Measurements from ENCODE around the gene STRIP1. TPM values are rescaled to one million over a fixed set of nuclear protein-coding genes. Genes with fewer than 3 reads are reported as not detected.

The STRIP1 gene
- polyA plus RNA-seq, 1 donor = 30.6 TPM

GRCh38 chr1:110053552-110054428 is 19.4 kb downstream of the STRIP1 start:
- DNase-seq = peak; percentile 62

- DNase-seq = no peak
Measured at GRCh38 chr1:110055493-110056284, 21.3 kb downstream of the STRIP1 start.

- DNase-seq = no peak
Measured at GRCh38 chr1:110056285-110056683, 21.9 kb downstream of the STRIP1 start.

- no peak for DNase-seq
Measured at GRCh38 chr1:110056776-110057175, 22.4 kb downstream of the STRIP1 start.

- no peak for DNase-seq
Measured at GRCh38 chr1:110057963-110058518, 23.6 kb downstream of the STRIP1 start.

GRCh38 chr1:110058591-110058990 is 24.2 kb downstream of the STRIP1 start:
- no peak for DNase-seq

- no peak for DNase-seq
Measured at GRCh38 chr1:110059133-110059863, 24.9 kb downstream of the STRIP1 start.

GRCh38 chr1:110060034-110060661 is 25.7 kb downstream of the STRIP1 start:
- DNase-seq = no peak

GRCh38 chr1:110060662-110061060 is 26.2 kb downstream of the STRIP1 start:
- no peak for DNase-seq

GRCh38 chr1:110061341-110061740 is 26.9 kb downstream of the STRIP1 start:
- DNase-seq = no peak

GRCh38 chr1:110062612-110063011 is 28.2 kb downstream of the STRIP1 start:
- DNase-seq = no peak

- no peak for DNase-seq
Measured at GRCh38 chr1:110063781-110064180, 29.4 kb downstream of the STRIP1 start.

GRCh38 chr1:110064576-110065337 is 30.3 kb downstream of the STRIP1 start:
- DNase-seq = no peak

- no peak for DNase-seq
Measured at GRCh38 chr1:110065841-110066240, 31.4 kb downstream of the STRIP1 start.

GRCh38 chr1:110067479-110067892 is 33.1 kb downstream of the STRIP1 start:
- no peak for DNase-seq

GRCh38 chr1:110067893-110068645 is 33.6 kb downstream of the STRIP1 start:
- peak; percentile 32 for DNase-seq

- DNase-seq = peak; percentile 35
Measured at GRCh38 chr1:110068646-110069403, 34.4 kb downstream of the STRIP1 start.

GRCh38 chr1:110069404-110070281 is 35.2 kb downstream of the STRIP1 start:
- DNase-seq = no peak

- no peak for DNase-seq
Measured at GRCh38 chr1:110070282-110070669, 35.9 kb downstream of the STRIP1 start.
